GM19239 (cell line): Measurements from ENCODE around the gene GSTO1.
"Not testable (repeated sequence)": the region's sequence is repeated elsewhere in the genome, so short reads cannot be mapped to it uniquely, and the experiment has no call there.

Experiments
- DNase-seq: peaks from one replicate; pipeline ENCODE4 v3.0.0; 2011; ENCODE audit warnings: low spot score; ENCODE audit not compliant: insufficient read length
- FAIRE-seq: peaks from 2 replicates; lab custom pipeline; 2011; peaks lifted over from hg19 to GRCh38; lab: Jason Lieb, UNC

GSTO1 gene

DNA sequence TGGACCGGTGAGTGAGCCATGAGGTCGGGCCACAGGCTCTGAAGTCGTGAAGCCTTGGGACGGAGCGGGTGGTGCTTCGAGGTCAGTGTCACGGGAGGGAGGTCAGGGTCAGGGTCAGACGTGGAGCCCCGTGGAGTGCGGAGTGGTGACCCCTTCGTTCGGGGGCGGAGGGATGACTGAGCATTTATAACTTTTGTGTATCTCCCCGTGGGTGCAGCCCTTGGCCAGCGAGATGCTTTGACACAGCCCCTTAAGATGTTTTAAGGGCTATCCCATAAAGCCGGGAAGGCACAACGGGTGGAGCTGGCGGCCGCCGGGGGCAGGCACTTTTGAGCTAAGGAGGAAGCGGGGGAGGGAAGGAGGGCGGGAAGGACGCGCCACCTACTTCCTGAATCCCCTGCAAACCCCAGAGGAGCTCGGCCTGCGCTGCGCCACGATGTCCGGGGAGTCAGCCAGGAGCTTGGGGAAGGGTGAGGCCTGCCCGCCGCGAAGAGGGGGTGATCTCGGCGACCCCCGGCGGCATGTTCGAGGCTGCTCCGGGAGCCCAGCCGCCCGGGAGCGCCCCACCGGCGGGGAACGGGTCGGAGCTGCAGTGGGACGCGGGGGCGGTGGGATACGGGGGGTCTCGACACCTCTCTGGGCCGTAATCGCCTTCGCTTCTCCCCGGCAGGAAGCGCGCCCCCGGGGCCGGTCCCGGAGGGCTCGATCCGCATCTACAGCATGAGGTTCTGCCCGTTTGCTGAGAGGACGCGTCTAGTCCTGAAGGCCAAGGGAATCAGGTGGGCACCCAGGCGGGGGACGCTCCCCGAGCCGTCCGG, at the start of gene GSTO1:
GSTO1 (plus strand) TSS at position 400 of the 818 bp plus-strand sequence; CDS start at position 437, 37 bp downstream.
- peak; percentile 53 for DNase-seq
- peak; percentile 81 for FAIRE-seq

DNA sequence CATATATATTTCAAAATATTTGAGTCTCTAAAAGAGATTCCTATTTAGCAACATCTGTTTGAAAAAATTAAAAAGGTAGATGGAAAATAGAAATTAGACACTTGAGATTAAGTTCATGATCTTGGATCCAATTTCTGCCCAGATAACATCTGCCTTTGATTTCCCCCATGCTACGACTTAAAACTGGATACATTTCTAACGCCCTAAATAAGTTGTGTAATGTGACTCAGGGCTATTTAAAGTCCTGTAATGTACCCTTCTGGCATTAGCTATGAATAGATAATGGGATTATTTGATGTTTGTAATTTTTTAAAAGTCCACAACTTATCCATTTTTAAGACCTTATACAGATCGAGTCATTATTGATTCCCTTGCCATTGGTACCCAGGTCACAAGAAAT, 46.0 kb upstream of the GSTO1 start:
- FAIRE-seq (no peak), DNase-seq (no peak)

DNA sequence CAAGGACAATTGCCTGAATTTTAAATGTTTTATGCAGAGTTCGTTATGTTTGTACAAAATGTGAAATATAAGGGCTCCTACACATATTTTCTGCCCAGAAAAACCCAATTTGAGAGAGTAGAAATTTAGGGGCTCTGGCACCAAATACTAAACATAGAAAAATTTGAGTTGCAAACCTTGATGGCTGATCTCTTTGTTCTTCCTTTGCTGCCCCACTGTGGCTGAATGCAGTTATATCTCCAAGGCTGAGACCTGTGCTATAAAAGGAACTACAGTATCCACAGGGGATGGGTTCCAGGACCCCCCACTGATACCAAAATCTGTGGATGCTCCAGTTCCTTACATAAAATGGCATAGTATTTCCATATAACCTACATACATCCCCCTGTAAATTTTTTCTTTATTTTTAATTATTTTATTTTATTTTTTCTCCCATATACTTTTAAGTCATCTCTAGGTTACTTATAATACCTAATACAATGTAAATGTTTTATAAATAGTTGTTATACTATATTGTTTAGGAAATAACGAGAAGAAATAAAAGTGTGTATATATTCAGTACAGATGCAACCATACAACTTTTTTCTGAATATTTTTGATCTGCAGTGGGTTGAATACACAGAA, 45.0 kb upstream of the GSTO1 start:
- FAIRE-seq, result peak; percentile 63
- peak; percentile 10 for DNase-seq

DNA sequence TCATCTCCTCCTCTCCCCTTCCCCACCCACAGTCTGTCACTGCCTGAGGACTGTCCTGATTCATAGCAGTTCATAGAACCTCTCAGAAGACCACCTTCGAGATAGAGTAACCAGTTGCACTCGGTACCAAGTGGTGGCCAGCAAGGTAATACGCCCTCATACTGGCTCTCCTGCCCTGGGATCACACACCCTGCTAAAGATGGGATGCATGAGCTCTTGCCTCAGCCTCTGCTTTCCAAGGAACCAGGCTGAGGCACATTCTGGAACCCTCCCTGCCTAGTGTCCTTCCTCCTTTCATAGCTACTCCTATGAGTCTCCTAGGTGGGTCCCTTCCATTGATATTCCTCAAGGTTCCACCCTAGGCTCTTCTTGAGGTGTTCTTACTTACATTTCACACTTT, 38.1 kb upstream of the GSTO1 start:
- FAIRE-seq, result no peak

DNA sequence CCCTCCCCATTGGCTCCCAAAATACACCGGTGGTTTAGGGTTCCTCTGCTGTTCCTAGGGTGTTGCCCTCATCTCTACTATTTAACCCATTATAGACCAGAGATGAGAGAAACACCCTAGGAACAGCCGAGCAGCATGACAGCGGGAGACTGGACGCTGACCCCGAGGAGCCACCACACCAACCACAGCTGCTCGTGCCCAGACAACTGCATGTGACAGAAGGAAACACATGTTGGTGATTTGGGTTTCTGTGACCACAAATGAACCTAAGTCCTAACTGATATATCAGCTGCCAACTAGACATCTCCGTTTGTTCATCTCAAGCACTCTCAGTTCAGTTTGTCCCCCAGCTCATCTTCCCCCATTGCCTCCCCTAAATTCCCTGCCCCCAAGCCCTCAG, 35.9 kb upstream of the GSTO1 start:
- no peak for FAIRE-seq
- no peak for DNase-seq

More for the DNA sequence above, 38.1 kb upstream of the GSTO1 start:
- DNase-seq, result no peak

DNA sequence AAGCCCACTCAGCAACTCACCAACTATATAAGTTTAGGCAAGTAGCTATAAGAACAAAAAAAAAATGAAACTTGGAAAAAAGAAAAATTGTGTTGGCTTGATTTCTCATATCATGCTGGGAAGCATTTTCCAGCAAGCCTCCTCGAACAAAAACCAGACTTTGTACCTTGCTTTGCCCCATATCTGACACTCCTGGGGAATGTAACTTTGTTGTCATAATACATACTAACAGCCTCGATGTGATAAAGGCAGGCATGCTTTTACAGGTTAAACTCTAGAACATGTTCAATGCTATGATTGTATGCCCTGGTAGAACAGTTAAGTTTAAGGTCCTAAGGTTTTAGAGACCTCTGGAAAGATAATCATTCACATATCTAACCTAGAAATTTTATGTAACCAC, 34.2 kb upstream of the GSTO1 start:
- no peak for DNase-seq
- no peak for FAIRE-seq

DNA sequence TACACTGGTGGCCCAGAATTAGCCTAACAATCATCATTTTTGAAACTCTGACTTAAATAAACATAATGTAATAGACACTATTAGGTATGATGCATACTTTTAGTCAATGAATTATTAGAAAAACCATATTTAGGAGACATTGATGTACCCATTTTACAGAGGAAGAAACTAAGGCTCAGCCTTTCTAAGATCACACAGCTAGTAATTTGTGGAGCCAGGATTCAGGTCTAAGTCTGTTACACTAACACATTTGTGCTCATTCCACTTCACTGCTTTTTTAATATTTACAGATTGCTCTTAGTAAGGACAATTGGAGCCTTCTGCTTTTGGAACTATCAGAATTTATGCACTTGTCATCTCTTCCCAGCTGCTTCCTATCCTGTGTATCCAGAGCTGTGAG, 31.4 kb upstream of the GSTO1 start:
- FAIRE-seq (no peak), DNase-seq (no peak)

DNA sequence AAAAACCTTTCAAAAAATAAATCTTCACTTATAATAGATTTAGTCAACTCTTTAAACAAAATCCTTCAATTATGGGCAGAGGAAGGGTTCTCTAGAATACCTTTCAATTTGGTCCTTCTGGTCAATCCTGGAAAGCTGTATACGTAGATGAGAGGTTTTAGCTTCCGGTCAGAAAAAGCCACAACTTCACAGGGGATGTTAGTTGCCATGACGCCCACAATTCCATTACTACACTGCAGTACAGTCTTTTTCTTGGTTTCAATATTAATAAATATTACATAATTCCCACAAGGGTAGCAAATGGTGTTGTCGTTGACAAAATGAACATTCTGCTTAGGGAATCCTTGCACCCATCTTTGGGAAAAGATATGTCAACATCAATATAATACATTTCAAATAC, 24.2 kb upstream of the GSTO1 start:
- FAIRE-seq, result no peak

DNA sequence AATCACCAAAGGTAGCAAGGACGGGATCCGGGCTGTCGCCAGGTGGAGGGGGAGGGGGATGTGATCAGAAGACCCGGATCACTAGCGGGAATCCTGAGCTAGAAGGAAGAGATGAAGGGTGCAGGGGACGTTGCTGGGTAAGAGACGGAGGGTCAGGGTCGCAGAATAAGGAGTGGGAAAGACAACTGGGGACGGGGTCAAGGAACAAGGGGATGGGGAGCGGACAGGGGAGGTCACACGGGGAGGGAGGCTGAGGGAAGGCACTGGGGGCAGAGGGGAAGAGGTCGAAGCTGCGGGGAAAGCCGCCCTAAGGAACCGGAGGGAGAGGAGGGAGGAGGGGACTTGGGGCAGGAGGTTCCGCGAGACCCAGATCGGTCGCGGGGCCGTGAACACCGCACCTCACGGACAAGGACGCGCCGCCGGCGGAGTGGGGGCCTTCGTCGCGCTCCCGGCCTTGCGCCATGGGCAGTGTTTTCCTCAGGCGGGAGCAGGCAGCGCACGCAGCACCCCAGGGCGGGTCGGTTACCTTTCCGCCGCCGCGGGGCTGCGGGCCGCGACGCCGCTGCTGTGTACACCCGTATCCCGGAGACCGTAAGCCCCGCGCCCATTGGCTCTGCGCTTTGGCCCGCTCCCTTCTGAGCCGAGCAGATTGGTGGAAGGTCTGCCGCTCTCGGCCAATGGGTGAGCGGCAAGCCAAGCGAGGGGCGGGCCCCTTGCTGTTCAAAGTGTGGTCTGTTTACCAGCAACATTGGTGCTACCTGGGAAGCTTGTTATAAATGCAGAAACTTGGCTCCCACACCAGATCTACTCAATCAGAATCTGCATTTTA, 22.7 kb upstream of the GSTO1 start, which contains the start of gene CFAP43:
CFAP43 (minus strand) TSS at position 581 of the 829 bp plus-strand sequence; CDS start at position 463, 118 bp downstream.
- peak; percentile 99 for DNase-seq
- peak; percentile 96 for FAIRE-seq

More for the DNA sequence above, 24.2 kb upstream of the GSTO1 start:
- DNase-seq, result no peak

DNA sequence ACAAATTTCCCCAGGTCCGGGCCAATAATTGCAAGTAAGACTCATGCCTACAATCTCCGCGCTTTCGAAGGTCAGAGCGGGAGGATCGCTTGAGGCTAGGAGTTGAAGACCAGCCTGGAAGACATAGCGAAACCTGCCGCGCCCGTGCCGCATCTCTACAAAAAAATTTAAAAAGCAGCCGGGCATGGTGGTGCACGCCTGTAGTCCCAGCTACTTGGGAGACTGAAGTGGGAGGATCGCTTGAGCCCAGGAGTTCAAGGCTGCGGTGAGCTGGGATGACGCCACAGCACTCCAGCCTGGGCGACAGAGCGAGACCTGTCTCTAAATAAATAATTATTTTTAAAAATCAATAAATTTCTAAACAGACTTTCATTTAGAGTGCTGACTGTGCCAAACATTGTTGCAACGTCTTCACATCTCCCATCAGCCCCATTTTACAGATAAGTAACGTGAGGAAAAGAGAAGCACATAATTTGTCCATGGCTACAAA, 22.0 kb upstream of the GSTO1 start:
- DNase-seq, result no peak
- FAIRE-seq, result no peak

DNA sequence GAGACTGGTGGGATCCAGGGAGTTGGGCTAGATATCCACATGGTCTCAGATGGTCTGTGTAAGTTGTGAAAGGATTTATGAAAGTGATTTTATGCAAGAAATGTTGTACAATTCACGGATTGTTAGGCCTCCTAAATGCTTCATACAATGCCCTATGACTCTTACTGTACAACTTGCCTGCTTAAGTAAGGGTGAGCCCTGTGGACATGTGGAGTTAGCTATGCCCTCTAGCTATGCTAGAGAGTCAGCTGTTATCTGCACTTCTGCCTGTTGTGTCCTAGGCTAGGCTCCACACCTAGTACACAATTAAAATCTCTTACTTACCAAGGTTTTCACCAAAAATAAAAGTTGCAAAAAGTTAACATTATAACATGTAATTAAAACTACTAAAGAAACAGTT, 20.9 kb upstream of the GSTO1 start:
- DNase-seq, result no peak
- FAIRE-seq, result no peak

DNA sequence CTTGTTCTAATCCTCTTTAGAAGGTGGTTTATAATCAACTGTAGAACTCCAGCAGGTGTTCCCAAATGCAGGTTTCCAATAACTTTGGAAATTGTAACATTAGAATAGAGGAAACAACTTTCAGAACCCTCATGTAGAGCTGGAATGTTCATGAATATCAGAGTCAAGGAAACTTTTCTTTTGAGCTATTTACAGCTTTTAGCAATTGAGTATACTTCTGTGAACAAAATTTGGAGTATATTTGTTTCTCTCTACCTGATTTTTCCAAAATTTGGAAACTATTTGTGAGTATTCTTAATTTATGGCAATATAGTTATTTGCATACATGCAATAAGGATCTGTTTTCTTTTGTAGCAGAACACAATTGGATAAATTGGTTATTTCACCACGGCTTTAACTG, 19.8 kb upstream of the GSTO1 start:
- no peak for DNase-seq
- no peak for FAIRE-seq

DNA sequence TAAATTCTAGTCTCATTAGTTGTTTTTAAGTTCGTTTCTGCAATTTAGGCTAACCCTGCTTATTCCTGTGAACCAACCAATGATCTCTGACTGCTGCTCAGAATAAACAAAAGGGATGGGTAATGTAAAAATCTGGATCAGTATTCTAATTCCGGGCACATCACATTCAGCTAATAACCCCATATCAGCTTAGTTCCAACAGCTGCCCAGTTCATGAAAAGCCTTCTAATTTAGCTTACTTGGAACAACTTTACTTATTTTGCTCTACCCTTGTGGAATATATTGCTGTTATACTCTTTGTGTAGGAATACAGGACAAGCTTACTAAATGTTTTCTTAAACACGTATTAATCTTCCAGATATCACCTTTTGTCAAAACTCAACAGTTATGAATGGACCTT, 18.9 kb upstream of the GSTO1 start:
- FAIRE-seq (no peak), DNase-seq (no peak)

DNA sequence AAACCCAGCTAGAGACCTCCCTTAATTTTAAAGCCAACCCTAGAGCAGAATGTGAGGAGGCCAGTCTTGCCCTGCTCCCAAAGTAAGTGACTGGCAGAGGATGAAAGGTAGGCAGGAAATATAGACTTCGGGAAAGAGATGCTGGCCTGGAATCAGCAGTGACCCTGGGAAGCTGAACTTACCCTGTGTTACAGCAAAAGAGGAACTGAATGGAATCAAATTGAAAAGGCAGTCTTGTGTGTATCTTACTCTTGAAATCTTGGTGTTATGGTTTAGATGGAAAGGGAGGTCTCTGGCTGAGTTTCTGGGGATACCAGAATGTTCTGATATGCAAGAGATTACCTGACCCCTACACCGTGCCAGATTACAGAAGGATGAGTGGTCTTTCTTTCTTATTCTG, 14.6 kb upstream of the GSTO1 start:
- no peak for FAIRE-seq
- no peak for DNase-seq

DNA sequence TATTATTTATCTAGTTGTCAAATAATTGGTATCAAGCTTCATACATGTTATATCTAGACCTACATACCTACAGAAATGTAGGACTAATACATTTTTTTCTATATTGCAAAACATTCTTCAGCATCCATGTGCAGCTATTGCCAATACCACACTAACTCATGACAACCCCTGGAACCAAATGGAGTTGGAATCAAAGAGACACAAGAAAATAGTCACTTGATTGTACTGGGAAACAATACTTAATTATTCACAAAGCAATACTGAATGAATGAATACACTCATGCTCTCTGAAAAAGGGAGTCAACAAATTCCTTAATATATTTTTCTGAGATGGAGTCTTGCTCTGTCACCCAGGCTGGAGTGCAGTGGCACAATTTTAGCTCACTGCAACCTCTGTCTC, 12.1 kb upstream of the GSTO1 start:
- DNase-seq (no peak), FAIRE-seq (no peak)

DNA sequence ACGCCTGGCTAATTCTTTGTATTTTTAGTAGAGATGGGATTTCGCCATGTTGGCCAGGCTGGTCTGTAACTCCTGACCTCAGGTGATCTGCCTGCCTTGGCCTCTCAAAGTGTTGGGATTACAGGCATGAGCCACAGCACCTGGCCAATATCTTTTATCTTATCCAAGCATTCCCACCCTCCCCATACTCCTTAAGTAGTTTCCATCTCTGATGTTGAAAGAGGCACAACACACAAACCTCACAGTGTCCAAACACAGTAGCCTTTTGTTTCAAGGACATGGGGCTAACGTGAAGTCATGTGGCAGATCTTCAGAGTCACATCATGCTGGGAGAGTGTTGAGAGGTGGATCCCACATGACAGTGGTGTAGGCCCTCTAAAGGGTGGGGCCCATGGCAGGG, 11.7 kb upstream of the GSTO1 start:
- not testable (repeated sequence) for FAIRE-seq

DNA sequence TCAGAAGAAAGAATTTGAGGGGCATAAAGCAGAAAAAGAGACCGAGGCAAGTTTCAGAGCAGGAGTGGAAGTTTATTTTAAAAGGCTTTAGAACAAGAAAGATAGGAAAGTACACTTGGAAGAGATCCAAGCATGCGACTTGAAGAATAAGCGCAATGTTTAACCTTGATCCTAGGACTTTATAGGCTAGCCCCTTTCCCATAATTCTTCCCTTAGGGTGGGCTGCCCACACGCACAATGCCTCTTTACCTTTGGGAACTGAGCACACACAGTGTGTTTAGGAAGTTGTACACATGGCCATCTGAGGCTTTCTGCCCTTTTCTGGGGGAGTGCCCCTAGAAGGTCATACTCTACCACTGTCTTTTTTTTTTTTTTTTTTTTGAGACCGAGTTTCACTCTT, 11.2 kb upstream of the GSTO1 start:
- DNase-seq, result no peak
- no peak for FAIRE-seq

More for the DNA sequence above, 11.7 kb upstream of the GSTO1 start:
- DNase-seq, result not testable (repeated sequence)

DNA sequence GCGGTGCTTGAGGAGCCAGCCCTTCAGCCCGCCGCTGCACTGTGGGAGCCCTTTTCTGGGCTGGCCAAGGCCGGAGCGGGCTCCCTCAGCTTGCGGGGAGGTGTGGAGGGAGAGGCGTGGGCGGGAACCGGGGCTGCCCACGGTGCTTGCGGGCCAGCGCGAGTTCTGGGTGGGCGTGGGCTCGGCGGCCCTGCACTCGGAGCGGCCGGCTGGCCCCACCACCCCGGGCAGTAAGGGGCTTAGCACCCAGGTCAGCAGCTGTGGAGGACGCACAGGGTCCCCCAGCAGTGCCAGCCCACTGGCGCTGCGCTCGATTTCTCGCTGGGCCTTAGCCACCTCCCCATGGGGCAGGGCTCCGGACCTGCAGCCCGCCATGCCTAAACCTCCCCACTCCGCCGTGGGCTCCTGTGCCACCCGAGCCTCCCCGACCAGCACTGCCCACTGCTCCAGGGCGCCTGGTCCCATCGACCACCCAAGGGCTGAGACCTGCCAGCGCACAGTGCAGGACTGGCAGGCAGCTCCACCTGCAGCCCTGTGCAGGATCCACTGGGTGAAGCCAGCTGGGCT, 9.5 kb upstream of the GSTO1 start:
- FAIRE-seq, result no peak
- no peak for DNase-seq

DNA sequence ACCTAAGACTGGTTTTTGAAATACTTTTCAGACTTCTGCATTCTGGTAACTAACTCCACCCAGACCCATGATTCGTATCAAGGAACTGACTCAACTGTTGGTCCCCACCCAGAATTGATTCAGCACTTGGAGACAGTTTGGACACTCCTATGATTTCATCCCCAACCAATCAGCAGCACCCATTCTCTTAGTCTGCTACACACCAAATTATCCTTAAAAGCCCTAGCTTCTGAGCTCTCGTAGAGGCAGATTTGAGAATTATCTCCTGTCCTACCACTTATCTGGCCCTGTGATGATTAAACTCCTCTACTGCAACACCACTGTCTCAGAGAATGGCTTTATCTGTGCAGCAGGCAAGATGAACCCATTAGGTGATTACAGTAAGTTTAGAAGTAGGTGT, 7.7 kb upstream of the GSTO1 start:
- FAIRE-seq (no peak), DNase-seq (no peak)

DNA sequence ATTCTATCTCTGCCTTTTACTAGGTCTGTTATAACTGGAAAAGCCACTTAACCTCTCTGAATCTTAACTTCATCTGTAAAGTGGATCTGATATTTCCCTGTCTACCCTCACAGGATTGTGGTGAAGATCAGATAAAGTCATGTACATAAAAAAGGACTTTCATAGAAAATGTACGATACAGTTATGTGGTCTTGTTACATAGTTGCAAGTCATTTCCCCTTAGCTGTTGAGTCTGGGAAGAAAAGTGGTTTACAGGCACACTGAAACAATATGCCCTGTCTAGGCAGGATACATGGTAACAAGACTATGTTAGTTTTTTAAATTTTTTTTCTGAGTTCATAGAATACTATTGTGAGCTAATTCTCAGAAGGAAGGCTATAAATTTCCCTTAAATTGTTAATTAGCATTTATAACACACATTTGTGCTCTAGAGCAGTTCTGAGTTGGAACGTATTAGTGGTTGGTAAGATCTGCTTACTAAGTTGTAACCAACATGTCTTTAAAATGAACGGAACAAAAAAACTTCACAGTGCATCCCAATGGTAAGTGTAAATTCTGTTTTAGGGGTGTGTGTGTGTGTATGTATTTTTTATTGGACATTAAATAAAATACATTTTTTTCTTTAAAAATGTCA, 7.1 kb upstream of the GSTO1 start:
- FAIRE-seq (no peak), DNase-seq (no peak)
